CD4-positive, alpha-beta T cell (primary cell): ENCODE measurements around the gene CTNNA1. TPM values are rescaled to one million over a fixed set of nuclear protein-coding genes. Genes with fewer than 3 reads are reported as not detected.

Experiments used
- ATAC-seq: fragments of 200-7000 bp; cut with Tn5 transposase; one replicate; pipeline ENCODE4 v1.10.0; 2022; ENCODE audit warnings: mild to moderate bottlenecking; ENCODE audit not compliant: poor library complexity
- CTCF ChIA-PET: fragments of 350-600 bp; sonication (Branson Sonifier 250); formaldehyde crosslinking; loops from one replicate; lab custom pipeline; 2021; ENCODE audit warnings: antibody characterized with exemption, inconsistent platforms; lab: Charles Lee
- POLR2A ChIA-PET: fragments of 350-600 bp; sonication (Branson Sonifier 250); formaldehyde crosslinking; loops from one replicate; lab custom pipeline; 2021; ENCODE audit warnings: antibody characterized with exemption, inconsistent platforms; lab: Charles Lee
- DNase-seq, 14 experiments: peaks; one replicate each; pipeline ENCODE4 v3.0.0-alpha.2; 2013 to 2020; ENCODE audit warnings: mixed read lengths in 2 of 14
- H3K27ac ChIP-seq, 2 donors: one replicate each; pipeline versions ENCODE4 v1.5.1 to v1.7.0; 2013; ENCODE audit warnings: low read length in 2 of 2, low read depth in 1 of 2, mild to moderate bottlenecking in 1 of 2
- H3K27me3 ChIP-seq, 2 experiments: 1 replicate in 1 of 2; 2 replicates in 1 of 2; pipeline versions ENCODE4 v1.6.1 to v1.7.0; 2013; ENCODE audit warnings: low read length in 2 of 2, control low read depth in 1 of 2, mild to moderate bottlenecking in 1 of 2, moderate library complexity in 1 of 2; ENCODE audit not compliant: insufficient read depth in 2 of 2, control insufficient read depth in 1 of 2
- H3K36me3 ChIP-seq: one replicate; pipeline ENCODE4 v1.6.1; 2013; ENCODE audit warnings: low read length, control low read depth; ENCODE audit not compliant: insufficient read depth
- H3K4me1 ChIP-seq: one replicate; pipeline ENCODE4 v1.6.1; 2013; ENCODE audit warnings: low read length, control low read depth; ENCODE audit not compliant: insufficient read depth
- H3K4me3 ChIP-seq: one replicate; pipeline ENCODE4 v1.5.1; 2013; ENCODE audit warnings: mild to moderate bottlenecking, low read length, moderate library complexity
- H3K9me3 ChIP-seq, 2 experiments: 1 replicate in 1 of 2; 2 replicates in 1 of 2; pipeline versions ENCODE4 v1.6.1 to v1.7.0; 2013; ENCODE audit warnings: low read length in 2 of 2, mild to moderate bottlenecking in 2 of 2, control low read depth in 1 of 2, moderate library complexity in 1 of 2; ENCODE audit not compliant: control insufficient read depth in 1 of 2, insufficient read depth in 1 of 2
- H3K27ac Mint-ChIP-seq: one replicate; pipeline ENCODE4 v1.8.0; 2020; ENCODE audit warnings: mixed read lengths
- H3K27me3 Mint-ChIP-seq: one replicate; pipeline ENCODE4 v1.8.0; 2021; ENCODE audit warnings: mixed read lengths
- H3K36me3 Mint-ChIP-seq: one replicate; pipeline ENCODE4 v1.8.0; 2021; ENCODE audit warnings: low read depth, mixed read lengths
- H3K4me1 Mint-ChIP-seq: one replicate; pipeline ENCODE4 v1.8.0; 2021; ENCODE audit warnings: low read depth, mixed read lengths
- H3K4me3 Mint-ChIP-seq: one replicate; pipeline ENCODE4 v1.8.0; 2020; ENCODE audit warnings: mild to moderate bottlenecking, mixed read lengths
- H3K9me3 Mint-ChIP-seq: one replicate; pipeline ENCODE4 v1.8.0; 2020; ENCODE audit warnings: mixed read lengths
- CTCF ChIP-seq: fragments of 200-600 bp; IDR thresholded peaks from one replicate; pipeline ENCODE4 v1.8.0; 2022; ENCODE audit warnings: antibody characterized with exemption, mild to moderate bottlenecking
- intact Hi-C, 2 experiments: fragments of 100-400 bp; cut with DNase I in 1 of 2; cut with micrococcal nuclease in 1 of 2; formaldehyde crosslinking; loops; one replicate each; pipeline versions ENCODE4 v1.15.1 to v1.9.0; 2023 to 2025; cut with DNase I, micrococcal nuclease
- total RNA-seq, 174 experiments: library from RNA in 2 of 174; stranded (reverse) in 2 of 174; gene quantifications; one replicate each; pipeline ENCODE4 v1.2.3 and lab custom pipeline; 2021 to 2026

CTNNA1 gene
- total RNA-seq, 2 experiments from 2014 or later, result 6.0 to 6.7 TPM

GRCh38 chr5:138961729-138962128 lies 208.5 kb downstream of the CTNNA1 start:
- H3K4me3 Mint-ChIP-seq, result no peak overlapping the region
- POLR2A ChIA-PET, result no interaction called here
- H3K27me3 Mint-ChIP-seq, result no peaks in the 10 kb centered on the region
- no peaks in the 10 kb centered on the region for H3K9me3 Mint-ChIP-seq
- H3K27ac ChIP-seq, result no peak overlapping the region
- no peaks in the 10 kb centered on the region for H3K9me3 ChIP-seq
- H3K4me1 ChIP-seq, result no peaks in the 10 kb centered on the region
- no peaks in the 10 kb centered on the region for H3K27me3 ChIP-seq
- TF ChIP-seq CTCF, result no peak
- no peak for ATAC-seq
- DNase-seq, result no peak
- no peak overlapping the region for H3K27ac Mint-ChIP-seq
- intact Hi-C loops, result no loop called here
- H3K4me1 Mint-ChIP-seq, result no peaks in the 10 kb centered on the region
- no peak overlapping the region for H3K4me3 ChIP-seq
- CTCF ChIA-PET, result no interaction called here
- no peaks in the 10 kb centered on the region for H3K36me3 Mint-ChIP-seq
- no peaks in the 10 kb centered on the region for H3K36me3 ChIP-seq

- Mint-ChIP-seq H3K27me3 (no peaks in the 10 kb centered on the region), H3K27ac (no peak overlapping the region), H3K4me1 (no peaks in the 10 kb centered on the region), H3K4me3 (no peak overlapping the region), H3K9me3 (no peaks in the 10 kb centered on the region), H3K36me3 (no peaks in the 10 kb centered on the region)
- H3K4me3 ChIP-seq, result no peak overlapping the region
- ATAC-seq, result no peak
- H3K36me3 ChIP-seq, result no peaks in the 10 kb centered on the region
- intact Hi-C loops, result no loop called here
- no peaks in the 10 kb centered on the region for H3K9me3 ChIP-seq
- H3K4me1 ChIP-seq, result no peaks in the 10 kb centered on the region
- no peak overlapping the region for H3K27ac ChIP-seq
- DNase-seq, result no peak
- ChIA-PET POLR2A (no interaction called here), CTCF (no interaction called here)
- no peaks in the 10 kb centered on the region for H3K27me3 ChIP-seq
- no peak for TF ChIP-seq CTCF
These were observed 209.6 kb downstream of the CTNNA1 start for GRCh38 chr5:138962614-138963370.

GRCh38 chr5:138963763-138964371 lies 210.6 kb downstream of the CTNNA1 start:
- Mint-ChIP-seq H3K4me1 (no peaks in the 10 kb centered on the region), H3K9me3 (no peaks in the 10 kb centered on the region), H3K27me3 (no peaks in the 10 kb centered on the region), H3K4me3 (no peak overlapping the region), H3K36me3 (no peaks in the 10 kb centered on the region), H3K27ac (no peak overlapping the region)
- Histone ChIP-seq H3K27me3 (no peaks in the 10 kb centered on the region), H3K27ac (no peak overlapping the region), H3K4me1 (no peaks in the 10 kb centered on the region), H3K36me3 (no peaks in the 10 kb centered on the region), H3K4me3 (no peak overlapping the region), H3K9me3 (no peaks in the 10 kb centered on the region)
- ChIA-PET CTCF (no interaction called here), POLR2A (no interaction called here)
- no peak for TF ChIP-seq CTCF
- ATAC-seq, result no peak
- intact Hi-C loops, result no loop called here
- no peak for DNase-seq
